Measurements from ENCODE around the gene RASSF10.

RASSF10 gene

GRCh38 chr11:12979928-12980689, 29.0 kb upstream of the RASSF10 start:
- in situ Hi-C loops (cut with HindIII; ENCODE audit: low sequenced_read_pairs), result no loop called here
- no peak for TF ChIP-seq CTCF (IDR thresholded peaks at IDR 0.05; ENCODE audit: low read depth, low read length)
- DNase-seq (ENCODE audit: low read depth, low spot score), result no peak
- no peak overlapping the region for H3K4me3 ChIP-seq (ENCODE audit: low read depth, low read length)

GRCh38 chr11:12981676-12982522, 27.2 kb upstream of the RASSF10 start:
- TF ChIP-seq CTCF (IDR thresholded peaks at IDR 0.05; ENCODE audit: low read depth, low read length), result no peak
- H3K4me3 ChIP-seq (ENCODE audit: low read depth, low read length), result no peak overlapping the region
- no peak for DNase-seq (ENCODE audit: low read depth, low spot score)
- in situ Hi-C loops (cut with HindIII; ENCODE audit: low sequenced_read_pairs), result no loop called here

GRCh38 chr11:12983336-12983735, 25.8 kb upstream of the RASSF10 start:
- no peak for DNase-seq (ENCODE audit: low read depth, low spot score)
- no peak for TF ChIP-seq CTCF (IDR thresholded peaks at IDR 0.05; ENCODE audit: low read depth, low read length)
- no peak overlapping the region for H3K4me3 ChIP-seq (ENCODE audit: low read depth, low read length)
- in situ Hi-C loops (cut with HindIII; ENCODE audit: low sequenced_read_pairs), result no loop called here

- in situ Hi-C loops (cut with HindIII; ENCODE audit: low sequenced_read_pairs), result no loop called here
- no peak for TF ChIP-seq CTCF (IDR thresholded peaks at IDR 0.05; ENCODE audit: low read depth, low read length)
- H3K4me3 ChIP-seq (ENCODE audit: low read depth, low read length), result no peak overlapping the region
- DNase-seq (ENCODE audit: low read depth, low spot score), result no peak
Observed at GRCh38 chr11:12986194-12986898, 22.8 kb upstream of the RASSF10 start.

- no peak for DNase-seq (ENCODE audit: low read depth, low spot score)
- H3K4me3 ChIP-seq (ENCODE audit: low read depth, low read length), result no peak overlapping the region
- in situ Hi-C loops (cut with HindIII; ENCODE audit: low sequenced_read_pairs), result no loop called here
Observed at GRCh38 chr11:12989428-12990161, 19.5 kb upstream of the RASSF10 start.

More at GRCh38 chr11:12989428-12990161, 19.5 kb upstream of the RASSF10 start:
- no peak for TF ChIP-seq CTCF (IDR thresholded peaks at IDR 0.05; ENCODE audit: low read depth, low read length)

Measured in astrocyte of the spinal cord (primary cell).